Right lung (tissue), 10 donors: ENCODE measurements around the gene KRT86. TPM values are rescaled to one million over a fixed set of nuclear protein-coding genes. Genes with fewer than 3 reads are reported as not detected.

Experiments used
- DNase-seq, 2 donors: peaks; one replicate each; pipeline ENCODE4 v3.0.0-alpha.2; 2013
- long read RNA-seq, 8 donors: transcript quantifications; one replicate each; lab custom pipeline, GENCODE V29; 2026
- polyA plus RNA-seq, 5 donors: library from polyadenylated mRNA; unstranded; fragments of 120-200 nt; gene quantifications; one replicate each; pipeline versions ENCODE4 v1.2.1 to v1.2.3, GENCODE V29; 2013; ENCODE audit warnings: inconsistent platforms in 1 of 5, low replicate concordance in 1 of 5; ENCODE audit not compliant: insufficient read length in 5 of 5, insufficient read depth in 1 of 5

The KRT86 gene
- polyA plus RNA-seq, result under 1 TPM in 4 of 5 donors, not detected in 1; 0.08 to 0.24 (median 0.18) TPM
- long read RNA-seq, donor 1, result 0 reads
- long read RNA-seq, donor 2, result 0 reads
- long read RNA-seq, donor 3, result 0 reads
- long read RNA-seq, donor 4, result 0 reads
- long read RNA-seq, donor 5, result 0 reads
- long read RNA-seq, donor 6, result 0 reads
- long read RNA-seq, donor 7, result 0 reads
- long read RNA-seq, donor 8, result 0 reads

DNA sequence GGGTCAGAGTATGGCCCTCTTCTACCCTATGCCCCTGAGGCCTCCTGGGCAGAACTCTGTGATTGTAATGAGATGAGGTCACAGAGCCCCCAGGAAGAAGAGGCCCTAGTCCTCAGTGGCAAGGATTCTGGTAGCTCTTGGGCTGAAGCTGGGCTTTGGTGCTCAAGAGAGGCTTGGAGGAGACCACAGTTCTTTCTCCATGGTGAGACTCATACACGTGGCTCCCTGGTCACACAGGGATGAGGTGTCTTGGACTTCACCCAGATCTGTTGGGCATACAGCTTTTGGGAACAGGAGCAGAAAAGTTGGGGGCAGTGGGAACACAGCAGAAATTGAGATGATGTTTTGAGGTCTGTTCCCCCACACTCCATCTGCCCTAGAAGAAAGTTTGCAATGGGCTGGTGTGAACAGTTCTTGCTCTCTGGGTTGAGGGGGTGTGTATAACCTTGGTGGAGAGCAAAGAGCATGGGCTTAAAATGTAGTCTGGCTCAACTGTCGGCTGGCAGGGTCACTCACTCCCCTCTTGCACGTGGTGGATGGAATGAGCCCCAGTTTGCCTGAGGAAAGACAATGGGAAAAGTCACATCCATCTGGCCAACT is at the start of gene KRT86:
Gene KRT86 (plus strand): TSS at position 125 of the 600 bp plus-strand sequence. CDS start 27,272 bp downstream, outside the sequence.
- DNase-seq, result no peak

DNA sequence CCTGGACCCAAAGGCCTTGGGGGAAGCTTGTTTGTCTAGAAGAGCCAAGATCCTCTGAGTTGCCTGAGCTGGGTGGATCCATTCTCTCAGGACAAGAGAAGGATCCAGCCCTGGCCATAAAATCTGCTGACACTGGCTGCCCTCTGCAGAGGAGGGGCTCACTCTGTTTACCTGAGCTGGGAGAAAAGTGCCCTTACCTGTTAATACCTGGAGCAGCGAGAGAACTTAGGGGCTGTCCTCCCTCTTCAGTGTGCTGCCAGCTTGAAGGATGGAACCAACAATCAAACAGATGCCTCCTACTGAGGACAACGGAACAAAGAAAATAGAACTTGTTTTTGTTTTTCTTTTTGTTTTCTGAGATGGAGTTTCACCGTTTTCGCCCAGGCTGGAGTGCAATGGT is 48.7 kb upstream of the KRT86 start:
- no peak for DNase-seq

DNA sequence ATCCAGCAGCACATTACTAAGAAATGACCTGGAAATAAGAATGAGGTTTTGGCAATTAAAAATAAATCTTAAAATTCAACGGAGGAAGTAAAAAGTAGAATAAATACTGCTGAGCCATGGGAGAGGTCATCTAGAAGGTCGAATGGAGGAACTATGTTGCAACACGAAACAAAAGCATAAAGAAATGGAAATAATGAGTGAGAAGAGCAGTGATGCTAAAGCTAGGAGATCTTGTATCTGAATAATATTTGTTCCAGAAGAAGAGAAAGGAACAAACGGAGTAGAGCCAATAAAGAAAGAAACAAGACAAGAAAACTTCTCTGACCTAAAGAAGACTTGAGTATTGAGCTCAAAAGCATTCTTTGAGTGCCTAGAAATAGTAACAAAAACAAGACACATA is 48.0 kb upstream of the KRT86 start:
- DNase-seq, result no peak

DNA sequence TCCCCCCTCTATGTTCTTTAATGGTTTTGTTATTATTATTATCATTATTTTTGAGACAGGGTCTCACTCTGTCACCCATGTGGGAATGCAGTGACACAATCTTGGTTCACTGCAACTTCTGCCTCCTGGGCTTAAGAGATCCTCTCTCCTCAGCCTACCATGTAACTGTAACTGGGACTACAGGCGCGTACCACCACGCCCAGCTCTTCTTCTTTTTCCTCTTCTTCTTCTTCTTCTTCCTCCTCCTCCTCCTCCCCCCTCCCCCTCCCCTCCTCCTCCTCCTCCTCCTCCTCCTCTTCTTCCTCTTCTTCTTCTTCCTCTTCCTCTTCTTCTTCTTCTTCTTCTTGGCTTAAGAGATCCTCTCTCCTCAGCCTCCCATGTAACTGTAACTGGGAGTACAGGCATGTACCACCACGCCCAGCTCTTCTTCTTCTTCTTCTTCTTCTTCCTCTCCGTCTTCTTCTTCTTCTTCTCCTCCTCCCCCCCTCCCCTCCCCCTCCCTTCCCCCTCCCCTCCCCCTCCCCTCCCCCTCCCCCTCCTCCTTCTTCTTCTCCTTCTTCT is 46.8 kb upstream of the KRT86 start:
- DNase-seq, result no peak

DNA sequence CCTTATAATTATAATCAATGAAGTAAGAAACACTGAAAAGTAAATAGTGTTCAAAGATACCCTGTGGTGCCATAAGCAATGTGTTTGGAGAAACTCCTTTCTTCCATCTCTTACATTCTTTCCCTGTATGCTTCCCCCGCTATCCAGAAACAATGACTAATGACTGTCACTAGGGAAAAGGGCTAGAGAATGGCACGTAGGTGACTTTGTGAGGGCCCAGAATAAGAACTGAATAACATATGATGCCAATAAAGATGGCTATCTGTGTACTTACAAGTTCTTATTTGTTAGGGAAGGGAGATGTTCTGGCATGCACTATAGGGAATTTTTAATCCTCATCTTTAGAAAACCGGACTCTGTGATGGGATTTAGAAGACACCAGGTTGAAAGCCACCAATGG is 46.1 kb upstream of the KRT86 start:
- DNase-seq, result no peak

DNA sequence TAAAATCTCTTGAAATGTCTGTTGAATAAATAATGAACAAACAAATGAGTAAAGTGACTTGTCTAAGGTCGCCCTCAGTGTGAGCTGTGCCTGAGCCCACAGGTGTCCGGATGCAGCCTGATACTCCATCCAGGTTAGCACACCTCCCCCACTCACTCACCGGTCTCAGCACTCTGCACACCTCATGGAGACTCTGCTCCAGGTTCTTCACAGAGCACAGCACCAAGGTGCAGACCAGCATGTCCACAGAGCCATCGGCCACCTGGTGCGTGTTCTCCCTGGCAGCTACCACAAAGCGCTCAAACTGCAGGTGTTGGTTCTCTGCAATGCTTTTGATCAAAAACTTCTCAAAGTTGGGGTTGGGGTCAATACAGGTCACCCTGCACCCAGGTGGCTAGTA is 45.5 kb upstream of the KRT86 start:
- no peak for DNase-seq

DNA sequence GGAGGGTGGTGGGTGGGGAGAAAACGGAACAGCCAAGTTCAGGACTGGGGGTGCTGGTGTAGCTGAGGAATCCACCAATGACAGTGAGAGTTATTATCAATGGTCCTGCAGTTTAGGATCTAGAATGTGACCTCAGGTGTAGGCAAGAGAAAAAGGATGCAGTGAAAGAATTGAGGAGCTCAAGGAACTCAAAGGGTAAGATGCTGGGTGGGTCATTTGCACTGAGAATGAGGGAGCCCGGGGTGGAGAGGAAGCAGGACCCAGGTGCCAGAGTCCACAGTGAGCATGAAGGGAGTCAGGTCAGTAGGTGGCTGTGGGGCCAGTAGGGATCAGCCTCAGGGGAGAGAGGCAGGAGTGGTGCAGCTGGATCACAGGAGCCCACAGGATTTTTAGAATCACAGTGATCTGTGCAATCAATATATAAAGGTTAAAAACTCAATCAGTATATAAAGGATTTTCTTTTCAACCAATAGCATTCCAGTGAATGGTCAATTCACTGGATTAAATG is 44.6 kb upstream of the KRT86 start:
- no peak for DNase-seq

DNA sequence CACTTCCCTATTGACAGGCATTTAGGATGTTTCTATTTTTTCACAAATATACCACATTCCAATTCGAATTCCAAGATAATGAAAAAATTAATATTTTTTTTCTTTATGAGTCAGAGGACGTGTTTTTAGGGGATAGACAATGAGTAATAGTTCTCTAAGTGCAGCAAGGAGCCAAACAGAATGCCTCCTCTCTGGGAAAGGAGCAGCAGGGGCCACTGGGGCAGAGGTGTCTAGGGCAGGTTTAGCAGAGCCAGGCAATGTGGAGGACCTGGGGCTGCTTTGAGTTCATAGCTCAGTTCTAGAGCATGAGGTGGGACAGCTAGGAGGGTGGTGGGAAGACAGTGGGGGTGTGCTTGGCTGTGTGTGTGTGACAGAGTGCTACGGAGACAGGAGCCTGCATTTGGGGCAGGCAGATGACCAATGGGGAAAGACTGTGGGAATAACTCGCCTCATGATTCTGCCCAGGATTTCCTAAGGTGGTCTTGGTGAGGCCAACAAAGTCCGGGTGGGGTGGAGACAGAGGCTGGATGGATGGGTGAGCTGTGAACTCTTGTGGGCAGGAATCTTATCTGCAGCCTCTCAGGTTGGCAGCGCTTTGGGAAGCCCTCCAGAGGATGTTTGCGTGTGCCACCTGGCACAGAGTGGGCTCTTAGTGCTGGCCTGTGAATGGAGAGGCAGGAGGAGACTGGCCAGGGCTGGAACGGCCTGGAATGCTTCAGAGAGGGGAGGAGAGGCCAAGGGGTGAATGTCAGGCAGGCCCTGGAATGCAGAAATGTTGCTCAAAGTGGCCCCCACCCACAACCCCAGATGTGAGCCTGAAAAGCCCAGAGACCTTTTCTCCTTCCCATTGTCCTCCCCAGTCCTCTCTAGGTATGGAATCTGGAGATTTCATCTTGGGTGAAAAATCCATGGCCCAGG is 43.8 kb upstream of the KRT86 start:
- DNase-seq, result no peak

DNA sequence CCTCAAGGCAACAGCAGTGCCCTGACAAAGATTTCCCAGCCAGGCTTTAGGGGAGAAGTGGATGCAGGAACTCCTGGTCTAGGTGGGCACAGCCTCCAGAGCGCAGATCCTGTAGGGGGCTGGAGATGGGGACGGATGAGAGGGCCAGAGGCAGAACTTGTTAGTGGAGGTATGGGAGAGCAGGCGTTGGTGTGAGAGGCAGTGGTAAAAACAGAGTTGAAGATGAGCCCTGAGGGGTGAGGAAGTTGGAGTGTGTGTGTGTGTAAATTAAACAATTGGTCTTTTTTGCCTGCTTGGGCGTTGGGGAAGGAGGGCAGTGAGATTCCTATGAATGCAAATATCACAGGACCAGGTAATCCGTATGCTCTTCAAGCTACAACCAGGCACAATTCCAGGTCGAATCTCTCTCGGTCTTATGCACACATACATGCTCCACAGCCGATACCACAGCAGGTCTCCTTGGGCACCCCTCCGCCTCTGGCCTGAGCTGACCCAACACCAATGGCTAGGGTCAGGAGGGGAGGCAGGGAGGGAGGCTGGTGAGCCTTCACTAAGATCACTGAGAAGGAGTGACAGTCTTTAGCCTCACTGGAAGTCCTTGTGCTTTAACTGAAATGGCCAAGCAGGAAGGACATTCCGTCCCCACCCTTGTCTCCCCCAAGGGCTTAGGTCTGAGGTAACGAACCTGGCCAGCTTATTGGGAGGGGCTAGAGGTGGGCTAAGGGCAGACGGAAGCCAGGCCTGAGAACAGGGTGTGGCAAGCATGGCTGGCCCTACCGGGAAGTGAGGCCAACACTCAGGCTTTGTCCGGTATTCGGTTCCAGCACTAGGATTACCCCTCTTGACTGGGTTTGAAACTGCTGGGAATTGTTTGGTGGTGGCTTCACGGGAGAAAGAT is 42.9 kb upstream of the KRT86 start:
- no peak for DNase-seq

DNA sequence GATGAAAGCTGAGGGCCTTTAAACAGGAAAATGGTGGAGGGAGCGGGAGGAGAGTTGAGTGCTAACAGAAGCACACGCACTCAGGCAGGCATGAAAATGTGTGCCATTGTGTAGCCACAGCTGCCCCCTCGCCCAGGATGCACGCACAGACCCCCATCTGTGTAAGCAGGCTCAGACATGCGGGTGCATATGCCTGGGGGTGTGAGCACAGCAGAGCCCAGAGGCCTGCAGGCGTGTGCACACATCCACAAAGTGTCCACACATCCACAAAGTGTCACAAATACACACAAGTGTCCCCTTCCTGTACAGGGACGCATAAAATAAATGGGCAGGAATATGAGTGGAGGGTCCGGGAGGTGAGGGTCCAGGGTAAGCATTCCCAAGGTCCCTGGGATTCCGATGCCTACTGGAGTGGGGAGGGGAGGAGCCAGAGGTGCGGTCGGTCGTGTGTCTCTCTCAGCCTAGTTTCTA is 42.2 kb upstream of the KRT86 start:
- DNase-seq, result no peak

DNA sequence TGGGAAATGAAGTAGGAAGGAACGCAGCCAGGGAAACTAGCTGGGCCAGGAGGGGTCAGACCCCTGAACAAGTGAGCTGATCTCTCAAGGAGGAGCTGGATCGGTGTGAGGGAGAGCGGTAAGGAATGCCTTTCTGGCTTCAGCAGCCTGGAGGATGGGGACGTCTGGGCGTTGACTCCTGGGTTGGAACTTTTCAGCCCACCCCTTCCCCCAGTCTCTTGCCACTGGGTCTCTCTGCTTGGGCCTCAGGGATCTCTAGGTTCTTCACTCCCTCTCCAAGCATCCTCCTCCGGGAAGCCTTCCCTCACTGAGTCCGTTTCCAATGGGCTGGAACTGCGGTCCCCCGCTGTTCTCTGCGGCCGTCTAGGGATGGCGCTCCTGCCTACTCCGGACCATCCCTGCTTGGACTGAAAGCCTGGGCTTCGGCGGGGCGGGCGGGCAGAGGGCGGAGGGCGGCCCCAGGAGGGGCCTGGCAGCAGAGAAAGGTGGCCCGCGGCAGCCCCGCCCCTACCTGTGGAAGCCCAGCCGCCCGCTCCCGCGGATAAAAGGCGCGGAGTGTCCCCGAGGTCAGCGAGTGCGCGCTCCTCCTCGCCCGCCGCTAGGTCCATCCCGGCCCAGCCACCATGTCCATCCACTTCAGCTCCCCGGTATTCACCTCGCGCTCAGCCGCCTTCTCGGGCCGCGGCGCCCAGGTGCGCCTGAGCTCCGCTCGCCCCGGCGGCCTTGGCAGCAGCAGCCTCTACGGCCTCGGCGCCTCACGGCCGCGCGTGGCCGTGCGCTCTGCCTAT is 41.6 kb upstream of the KRT86 start, which contains the start of gene KRT7:
Gene KRT7 (plus strand): TSS at position 570 of the 788 bp plus-strand sequence. CDS start 54 bp downstream, at position 624.
- no peak for DNase-seq

DNA sequence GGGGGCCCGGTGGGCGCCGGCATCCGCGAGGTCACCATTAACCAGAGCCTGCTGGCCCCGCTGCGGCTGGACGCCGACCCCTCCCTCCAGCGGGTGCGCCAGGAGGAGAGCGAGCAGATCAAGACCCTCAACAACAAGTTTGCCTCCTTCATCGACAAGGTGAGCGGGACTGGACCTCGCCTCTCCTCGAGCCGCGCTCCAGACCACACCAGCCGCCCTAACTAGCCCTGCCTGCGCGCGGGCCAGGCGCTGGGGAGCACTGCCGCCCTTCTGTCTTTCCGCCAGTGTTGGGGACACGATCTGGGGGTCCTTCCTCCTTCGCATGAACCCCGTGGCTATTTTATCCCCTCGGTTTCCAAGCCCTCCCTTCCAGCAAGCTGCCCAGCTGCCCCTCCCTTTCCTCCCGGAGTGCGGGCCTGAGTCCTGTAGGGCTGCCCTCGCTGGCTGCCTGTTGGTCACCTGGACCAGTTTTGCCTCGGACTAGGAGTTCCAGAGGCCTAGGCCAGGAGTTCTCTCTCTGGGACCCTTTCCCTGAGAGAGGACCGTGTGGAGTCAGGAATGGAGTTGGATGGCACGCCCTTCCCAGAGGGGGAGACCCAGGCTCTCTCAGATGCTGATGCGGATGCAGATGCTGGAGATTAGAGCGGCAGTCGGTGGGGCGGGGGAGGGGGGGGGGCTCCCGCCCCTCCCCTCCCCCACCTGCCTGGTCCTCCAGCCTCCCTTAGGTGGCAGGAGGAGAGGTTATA is 40.8 kb upstream of the KRT86 start:
- DNase-seq, result no peak

DNA sequence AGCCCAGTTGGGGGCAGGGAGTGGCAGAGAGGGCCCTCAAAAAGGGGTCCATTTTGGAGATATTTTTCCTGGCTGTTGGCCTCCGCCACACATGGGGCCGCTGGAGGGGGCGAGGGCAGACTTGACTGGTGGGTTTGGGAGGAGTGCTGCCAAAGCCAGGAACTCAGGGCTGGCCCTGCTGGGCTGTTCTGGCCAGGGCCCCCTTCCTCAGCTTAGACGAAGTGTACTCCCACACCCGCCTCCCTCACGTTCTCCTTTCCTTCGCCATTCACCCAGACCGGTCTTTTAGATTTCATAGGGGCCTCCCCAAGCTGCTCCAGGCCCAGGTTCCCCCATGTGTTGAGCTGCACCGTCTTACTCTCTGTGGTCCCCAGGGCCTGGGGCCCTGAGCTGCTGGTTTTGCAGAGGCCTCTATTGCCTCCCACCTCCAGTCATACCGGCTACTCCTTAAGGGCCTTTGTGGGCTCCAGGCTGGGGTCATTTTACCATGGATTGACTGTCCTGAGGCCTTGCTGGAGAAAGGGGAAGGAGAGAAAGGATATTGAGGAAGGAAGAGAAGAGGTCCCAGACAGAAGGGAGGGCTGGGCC is 40.1 kb upstream of the KRT86 start:
- DNase-seq, result no peak

DNA sequence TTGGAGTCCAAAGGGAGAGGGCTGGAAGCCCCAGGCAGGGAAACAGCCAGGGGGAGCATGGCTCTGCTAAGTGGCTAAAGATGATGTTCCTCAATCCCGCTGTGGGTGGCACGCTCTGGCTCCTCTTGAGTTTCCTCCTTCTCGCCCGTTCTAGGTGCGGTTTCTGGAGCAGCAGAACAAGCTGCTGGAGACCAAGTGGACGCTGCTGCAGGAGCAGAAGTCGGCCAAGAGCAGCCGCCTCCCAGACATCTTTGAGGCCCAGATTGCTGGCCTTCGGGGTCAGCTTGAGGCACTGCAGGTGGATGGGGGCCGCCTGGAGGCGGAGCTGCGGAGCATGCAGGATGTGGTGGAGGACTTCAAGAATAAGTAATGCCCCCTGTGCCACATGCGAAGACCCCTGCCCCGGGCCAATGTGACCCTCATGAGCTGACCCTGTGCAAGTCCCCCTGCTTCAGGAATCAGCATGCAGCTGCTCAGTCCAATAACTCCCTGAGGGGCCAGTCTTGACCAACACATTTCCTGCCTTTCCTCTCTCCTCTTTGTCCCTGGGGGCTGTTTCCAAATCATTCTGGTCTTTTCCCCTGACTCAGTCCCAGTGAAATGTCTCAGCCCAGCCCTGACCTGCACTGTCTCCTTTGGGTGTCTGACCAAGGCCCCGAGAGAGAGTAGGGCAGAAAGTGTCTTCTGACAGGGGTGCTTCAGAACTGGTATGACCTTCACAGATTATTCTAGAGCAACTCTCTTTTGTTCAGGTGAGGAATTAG is 39.3 kb upstream of the KRT86 start:
- DNase-seq, result no peak

DNA sequence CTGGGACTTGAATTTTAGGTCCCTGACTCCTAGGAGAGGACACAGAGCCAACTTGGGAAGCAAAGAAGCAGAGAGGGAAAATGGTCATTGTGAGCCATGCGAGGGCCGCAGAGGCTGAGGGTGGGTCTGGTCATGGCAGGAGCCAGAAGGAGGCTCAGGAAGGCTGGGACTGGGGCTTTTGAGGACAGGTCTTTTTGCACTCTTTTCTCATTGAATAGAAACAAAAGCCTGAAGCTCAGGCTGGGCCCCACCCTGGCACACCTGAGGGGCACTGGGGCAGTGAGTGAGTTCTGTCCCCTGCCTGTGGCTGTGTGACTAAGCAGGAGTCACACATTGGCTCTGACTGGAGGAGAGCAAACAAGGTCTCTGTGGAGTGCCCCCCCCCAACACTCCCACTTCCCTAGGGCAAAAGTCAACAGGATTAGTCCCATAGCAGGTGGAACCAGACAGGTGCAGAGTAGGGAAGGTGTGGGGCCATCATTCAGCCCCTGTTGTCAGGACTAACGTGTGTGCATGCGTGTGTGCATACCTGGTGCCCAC is 38.6 kb upstream of the KRT86 start:
- DNase-seq, result no peak

DNA sequence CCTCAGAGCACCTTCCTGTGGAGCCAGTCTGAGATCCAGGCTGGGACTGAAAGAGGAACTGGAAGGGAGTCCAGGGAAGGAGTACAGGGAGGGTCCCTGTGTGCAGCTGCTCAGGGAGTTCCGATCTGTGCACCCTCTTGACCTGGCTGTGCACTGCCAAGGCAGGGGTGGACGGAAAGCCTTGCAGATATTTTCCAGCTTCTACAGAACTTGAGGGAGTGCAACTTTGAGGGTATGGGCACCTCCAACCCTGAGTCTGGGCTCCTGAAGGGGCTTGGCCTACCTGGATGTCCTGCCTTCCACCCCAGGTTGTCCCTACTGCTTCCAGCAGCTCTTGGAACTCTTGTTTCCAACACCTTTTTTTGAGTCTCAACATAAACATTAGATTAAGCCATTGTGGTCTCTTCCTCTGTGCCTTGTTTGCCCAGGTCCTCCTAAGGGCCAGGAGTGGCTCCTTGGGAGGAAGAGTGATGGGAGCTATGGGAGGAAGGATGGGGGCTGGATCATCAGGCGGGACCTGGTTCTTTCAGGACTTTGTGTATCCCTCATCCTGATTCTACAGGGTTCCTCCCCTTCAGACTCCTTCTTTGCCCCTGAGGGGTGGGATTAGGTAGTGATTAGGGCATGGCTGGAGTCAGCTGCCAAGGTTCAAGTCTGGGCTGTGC is 37.9 kb upstream of the KRT86 start:
- DNase-seq, result no peak

DNA sequence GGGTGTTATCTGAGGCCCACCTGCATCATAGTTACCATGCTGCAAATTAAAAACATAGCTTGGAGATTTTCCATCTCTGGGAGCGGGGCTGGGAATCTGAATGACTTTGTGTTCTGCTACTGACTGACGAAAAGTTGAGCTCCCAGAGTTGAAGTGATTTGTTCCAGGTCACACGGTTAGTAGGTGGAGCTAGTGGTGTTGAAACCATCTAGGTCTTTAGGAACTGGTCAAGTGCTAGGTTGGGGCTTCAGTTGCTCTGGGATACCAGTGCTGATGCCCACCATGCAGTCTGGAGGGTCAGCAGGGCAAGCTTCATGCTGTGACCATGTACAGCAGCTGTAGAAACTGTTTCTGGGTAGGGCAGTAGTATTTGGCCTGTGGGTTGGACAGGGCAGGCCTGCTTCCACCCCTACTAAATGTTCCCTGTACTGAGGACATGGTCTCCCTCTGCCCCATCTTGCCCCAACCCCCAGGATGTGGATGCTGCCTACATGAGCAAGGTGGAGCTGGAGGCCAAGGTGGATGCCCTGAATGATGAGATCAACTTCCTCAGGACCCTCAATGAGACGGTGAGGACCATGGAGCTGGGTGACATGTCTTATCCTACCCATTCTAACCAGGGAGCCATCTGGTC is 36.1 kb upstream of the KRT86 start:
- no peak for DNase-seq
